HG02763 (cell line): ENCODE results near the gene RFPL2.
"Not testable (repeated sequence)": the region's sequence is repeated elsewhere in the genome, so short reads cannot be mapped to it uniquely, and the experiment has no call there.

Source experiments
- ATAC-seq: cut with Tn5 transposase; IDR thresholded peaks from one replicate; pipeline ENCODE4 v1.9.1; 2021; ENCODE audit warnings: mild to moderate bottlenecking, moderate library complexity; ENCODE audit not compliant: unreplicated experiment

The RFPL2 gene

DNA sequence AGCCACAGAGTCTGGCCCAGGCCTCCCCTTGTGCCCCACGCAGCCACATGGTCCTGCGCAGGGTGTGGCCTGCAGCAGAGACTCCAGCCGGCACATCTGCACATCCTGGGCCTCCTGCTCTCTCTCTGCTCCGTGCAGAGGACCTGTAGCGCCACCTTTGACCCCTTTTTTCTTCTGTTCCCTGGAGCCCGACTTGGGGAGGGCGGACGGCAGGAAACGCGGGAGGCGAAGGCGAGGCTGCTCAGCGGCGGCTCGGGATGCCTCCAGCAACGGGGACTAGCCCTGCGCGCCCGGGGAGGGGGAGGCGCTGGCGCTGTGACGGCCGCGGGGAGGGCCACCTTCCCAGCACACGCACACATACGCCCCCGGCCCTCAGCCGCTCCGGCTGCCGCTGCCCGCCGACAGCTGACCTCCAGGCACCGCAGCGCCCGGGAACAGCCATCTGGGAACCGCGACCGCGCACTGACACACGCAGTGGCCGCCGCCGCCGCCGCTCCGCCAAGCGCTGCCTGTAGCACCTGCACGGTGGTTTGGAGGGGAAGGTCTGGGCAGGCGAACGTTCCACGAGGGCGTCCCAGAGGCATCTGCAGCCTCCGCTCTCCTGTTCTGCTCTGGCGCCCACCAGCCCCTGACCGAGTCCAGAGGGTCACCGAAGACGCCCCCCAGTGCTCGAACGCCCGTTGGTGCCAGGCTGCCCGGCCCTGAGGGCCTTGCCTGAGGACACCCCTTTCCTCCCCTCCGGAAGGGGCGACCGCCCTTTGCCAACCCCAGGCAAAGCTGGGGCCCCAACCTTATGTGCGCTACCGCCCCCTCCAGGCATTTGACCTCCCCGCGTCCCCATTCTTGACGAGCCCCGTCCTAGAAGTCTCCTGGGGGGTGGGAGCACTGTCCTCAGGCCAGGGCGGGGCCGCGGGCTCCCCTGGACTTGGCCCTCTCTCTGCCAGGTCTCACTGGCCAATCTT is 28.9 kb downstream of the RFPL2 start:
- no peak for ATAC-seq

DNA sequence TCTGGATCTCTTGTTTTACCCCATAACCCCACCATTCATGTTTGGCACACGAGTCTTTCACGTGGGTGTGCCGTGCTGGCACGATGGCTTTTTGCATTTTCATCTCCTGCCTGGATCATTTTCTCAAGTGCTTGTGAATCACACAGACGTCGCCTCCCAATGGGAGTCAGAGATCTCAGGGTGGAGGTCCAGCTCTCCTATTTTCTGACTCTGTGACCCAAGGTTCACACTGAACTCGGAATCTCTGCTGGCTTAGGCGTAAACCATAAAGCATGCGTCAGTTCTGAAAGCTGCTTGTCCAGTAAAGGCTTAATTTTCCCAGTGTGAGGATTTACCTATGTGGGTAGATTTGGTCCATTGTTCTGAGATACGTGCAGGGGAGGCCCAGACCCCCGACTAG is 29.8 kb downstream of the RFPL2 start:
- no peak for ATAC-seq

DNA sequence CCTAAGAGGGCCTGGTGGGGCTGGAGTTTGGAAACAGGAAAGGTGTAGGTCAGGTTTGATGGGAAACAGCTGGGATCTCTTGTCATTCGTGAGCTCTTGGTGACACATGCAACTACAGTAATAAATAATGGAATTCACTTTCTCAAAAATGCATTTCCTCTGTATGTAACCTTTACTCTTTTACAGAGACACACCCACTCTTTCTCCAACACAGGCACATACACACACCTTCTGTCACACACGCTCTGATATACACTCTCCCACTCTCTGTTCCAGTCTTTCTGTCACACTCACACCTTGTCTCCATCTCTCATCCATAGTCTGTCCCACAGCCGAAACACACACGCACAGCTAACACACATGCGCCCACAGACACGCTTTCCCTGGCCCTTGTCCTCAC is 39.2 kb downstream of the RFPL2 start:
- no peak for ATAC-seq

DNA sequence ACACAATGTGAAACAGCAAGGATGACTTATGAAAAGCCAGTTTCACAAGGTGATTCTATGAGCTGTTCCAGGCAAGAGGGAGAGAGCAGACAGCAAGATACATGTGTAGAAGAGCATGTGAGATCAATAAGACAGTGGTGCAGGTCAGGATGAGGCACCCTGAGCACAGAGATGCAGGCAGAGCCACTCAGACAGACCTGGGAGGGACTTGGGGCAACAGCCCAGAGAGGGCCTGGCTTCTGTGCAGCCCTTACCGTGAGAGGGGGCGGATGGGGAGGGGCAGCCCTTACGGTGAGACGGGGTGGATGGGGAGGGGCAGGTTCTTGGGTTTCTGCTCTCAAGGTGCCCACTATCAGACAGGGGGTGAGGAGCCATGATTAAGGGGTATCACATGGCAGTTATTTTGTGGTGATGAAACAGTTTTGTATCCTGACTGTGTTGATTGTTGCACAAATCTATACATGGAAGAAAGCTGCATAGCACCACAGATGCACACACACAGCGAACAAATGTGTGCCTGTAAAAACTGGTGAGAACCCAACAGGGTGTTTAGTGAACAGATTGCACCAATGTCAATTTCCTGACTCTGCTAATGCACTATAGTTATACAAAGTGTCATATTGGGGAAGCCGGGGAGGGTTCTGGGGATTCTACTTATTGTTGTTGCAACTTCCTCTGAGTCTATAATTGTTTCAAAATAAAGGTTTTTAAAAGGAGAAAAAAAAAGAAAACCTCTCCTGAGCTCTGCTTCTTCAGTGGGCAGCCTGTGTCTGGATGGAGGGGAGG is 40.6 kb downstream of the RFPL2 start:
- no peak for ATAC-seq

DNA sequence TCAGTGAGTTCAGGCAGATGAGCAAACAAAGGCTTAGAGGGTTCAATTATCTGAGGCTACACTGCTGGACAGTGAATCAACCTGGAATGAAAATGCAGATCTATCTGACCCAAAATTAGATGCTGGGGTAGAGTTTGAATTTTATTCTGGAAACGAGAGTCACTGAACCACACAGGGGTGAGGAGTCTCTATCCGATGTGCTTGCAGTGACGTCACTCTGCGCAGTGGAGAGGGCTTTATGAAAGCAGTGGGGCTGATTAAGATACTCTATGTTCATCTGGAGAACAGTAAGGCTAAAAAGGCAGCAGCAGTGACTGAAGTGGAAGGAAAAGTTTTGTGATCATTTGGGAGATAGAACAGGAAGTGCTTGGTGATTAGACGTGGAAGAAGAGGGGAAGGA is 44.5 kb downstream of the RFPL2 start:
- not testable (repeated sequence) for ATAC-seq

DNA sequence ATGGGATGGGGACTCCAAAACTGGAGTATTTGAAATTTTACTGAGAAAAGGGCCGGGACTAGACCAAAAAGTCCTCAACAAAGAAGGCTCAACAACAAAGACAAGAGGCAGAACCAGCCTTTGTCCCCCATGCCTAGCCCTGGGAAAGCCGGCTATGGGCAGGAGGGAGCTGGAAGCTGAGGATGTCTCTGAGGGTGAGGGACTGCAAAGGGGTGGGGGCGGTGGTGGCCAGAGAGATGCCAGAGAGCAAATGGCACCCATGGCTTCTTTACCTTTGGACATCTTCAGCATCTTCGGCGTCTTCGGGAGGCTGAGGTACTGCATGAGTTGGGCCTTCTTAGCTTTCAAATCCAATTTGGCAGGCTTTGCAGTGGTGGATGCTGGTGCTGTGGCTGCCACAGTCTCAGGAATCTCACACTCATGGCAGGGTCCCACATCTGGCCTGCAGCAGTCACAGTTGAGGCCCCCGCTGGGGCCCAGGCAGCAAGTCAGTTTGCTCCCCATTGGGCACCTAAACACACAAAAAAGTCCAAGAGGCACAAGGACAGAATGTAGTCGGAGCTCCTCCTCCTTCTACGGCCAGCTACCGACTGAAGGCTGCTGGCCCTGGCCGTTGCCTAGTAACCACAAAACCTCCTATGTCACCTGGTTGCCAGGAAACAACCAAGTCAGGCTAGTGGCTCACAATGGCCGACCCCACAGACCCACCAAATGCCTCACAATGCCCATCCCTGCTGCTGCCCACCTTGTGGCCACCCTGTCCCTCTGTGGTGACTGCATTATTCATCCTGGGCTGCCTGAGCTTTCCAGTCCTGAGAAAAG is 46.0 kb downstream of the RFPL2 start, which contains the start of gene C22orf42:
Gene C22orf42, minus strand, starts transcription at position 592 of the 822 bp plus-strand sequence. Its CDS starts 88 bp downstream, at position 504.
- no peak for ATAC-seq

DNA sequence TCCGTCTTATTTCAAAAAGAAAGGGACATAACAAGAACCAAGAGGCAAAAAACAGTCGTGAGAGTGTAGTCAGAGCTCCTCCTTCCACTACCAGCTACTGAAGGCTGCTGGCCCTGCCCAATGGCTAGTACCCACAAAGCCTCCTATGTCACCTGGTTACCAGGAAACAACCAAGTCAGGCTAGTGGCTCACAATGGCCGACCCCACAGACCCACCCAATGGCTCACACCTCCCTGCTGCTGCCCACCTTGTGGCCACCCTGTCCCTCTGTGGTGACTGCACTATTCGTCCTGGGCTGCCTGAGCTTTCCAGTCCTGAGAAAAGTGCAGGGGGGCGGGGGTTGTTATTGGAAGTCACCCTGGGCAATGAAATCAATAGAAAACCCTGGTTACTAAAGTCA is 47.2 kb downstream of the RFPL2 start:
- not testable (repeated sequence) for ATAC-seq

DNA sequence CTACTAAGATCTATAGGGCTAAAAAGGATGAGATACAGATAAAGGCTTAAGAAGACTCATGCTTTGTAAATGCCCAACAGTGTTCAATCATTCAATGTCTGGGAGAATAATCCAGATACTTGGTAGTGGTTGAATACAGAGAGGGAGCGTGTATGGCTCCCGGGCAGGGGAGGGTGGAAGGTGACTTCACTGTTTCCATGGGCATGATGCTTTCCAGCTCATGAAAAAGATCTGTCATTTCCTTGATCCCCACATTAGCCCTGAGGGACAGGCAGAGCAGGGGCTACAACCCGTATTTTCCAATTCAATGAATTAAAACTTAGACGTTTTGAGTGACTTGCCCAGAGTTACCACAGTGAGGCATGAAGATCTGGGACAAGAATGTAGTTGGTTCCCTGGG is 50.1 kb downstream of the RFPL2 start:
- ATAC-seq, result not testable (repeated sequence)

DNA sequence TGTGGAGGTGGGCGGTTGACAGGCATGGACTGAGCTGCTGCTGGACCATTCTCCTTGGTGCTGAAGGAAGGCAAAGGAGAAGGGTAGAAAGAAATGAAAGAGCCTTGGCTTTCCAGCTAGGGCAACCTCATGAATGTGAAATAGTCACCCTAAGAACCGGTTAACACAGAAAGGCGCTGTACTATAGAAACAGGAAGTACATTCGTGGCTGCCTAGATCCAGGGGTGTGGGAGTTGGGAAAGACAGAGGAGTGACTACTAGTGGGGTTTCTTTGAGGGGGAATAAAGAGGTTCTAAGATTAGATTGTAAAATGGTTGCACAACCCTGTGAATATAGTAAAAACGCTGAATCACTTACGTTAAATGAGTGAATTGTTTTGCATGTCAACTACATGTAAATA is 53.2 kb downstream of the RFPL2 start:
- not testable (repeated sequence) for ATAC-seq

DNA sequence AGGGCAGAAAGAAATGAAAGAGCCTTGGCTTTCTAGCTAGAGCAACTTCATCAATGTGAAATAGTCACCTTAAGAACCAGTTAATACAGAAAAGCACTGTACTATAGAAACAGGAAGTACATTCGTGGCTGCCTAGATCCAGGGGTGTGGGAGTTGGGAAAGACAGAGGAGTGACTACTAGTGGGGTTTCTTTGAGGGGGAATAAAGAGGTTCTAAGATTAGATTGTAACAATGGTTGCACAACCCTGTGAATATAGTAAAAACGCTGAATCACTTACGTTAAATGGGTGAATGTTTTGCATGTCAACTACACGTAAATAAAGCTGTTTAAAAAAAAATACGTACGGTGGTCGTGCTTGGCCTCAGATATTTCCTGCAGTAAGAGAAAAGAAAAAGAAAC is 54.2 kb downstream of the RFPL2 start:
- ATAC-seq, result not testable (repeated sequence)

DNA sequence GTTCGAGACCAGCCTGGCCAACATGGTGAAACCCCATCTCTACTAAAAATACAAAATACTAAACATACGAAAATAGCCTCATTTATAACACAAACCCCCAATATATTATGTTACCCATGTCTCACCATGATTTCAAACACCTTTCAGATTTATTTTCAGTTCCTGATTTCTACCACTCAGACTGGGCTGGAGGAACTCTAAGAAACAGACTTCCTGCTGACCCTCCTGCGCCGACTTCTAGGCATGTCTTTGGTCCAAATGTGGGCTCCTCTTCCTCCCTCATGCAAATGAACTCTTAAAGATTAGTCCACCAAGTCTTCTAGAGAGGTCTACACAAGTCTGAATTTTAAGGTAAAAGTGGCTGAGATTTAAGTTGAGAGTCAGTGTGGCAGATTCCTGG is 56.5 kb downstream of the RFPL2 start:
- not testable (repeated sequence) for ATAC-seq

DNA sequence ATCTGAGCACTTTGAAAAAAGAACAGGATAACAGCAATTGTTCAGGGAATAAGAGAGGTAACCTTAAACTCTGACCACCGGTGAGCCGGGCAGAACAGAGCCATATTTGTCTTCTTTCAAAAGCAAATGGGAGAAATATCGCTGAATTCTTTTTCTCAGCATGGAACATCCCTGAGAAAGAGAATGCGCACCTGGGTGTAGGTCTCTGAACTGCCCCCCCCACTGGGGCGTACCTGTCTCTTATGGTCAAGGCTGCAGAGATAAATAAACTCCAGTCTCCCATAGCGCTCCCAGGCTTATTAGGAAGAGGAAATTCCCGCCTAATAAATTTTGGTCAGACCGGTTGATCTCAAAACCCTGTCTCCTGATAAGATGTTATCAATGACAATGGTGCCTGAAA is 57.7 kb downstream of the RFPL2 start:
- not testable (repeated sequence) for ATAC-seq

DNA sequence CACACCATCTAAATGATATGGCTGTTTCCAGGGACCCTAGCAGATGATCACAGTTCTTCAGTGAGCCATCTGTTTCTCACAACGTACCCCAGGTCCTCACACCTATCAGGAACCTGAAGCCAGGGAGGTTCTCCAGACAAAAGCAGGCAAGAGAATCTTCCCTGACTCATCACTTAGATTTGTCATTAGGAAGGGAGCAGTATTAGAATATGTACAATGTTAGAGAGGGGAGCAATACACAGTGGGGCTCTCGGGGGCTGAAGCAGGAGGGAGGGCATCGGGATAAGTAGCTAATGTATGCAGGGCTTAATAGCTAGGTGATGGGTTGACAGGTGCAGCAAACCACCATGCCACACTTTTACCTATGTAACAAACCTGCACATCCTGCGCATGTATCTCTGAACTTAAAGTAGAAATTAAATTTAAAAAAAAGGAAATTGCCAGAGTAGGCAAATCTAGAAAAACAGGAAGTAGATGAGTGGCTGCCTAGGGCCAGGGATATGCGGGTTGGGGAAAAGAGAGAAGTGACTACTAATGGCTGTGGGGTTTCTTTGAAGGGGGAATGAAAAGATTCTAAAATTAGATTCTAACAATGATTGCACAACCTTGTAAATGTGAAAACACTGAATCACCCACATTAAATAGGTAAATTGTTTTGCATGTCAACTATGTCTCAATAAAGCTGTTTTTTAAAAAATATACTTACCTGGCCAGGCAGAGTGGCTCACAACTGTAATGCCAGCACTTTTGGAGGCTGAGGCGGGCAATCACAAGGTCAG is 60.2 kb downstream of the RFPL2 start:
- no peak for ATAC-seq

DNA sequence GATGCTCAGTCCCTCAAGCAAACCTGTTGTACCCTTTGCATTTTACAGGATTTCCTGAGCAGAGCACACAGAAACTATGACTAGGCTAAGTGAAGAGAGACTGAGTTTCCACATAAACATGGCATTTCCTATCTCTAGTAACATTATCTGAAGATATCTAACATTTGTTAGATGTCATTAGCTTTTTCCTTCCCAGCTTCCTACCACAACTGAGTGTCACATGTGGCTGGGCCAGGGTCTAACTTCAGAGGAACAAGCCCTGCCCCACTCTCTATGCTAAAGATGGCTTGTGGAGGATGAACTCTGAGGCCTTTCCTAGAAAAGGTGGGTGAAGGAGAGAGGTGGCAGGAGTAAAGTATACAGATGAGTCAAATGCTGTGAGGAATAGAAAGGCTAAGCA is 62.3 kb downstream of the RFPL2 start:
- no peak for ATAC-seq

DNA sequence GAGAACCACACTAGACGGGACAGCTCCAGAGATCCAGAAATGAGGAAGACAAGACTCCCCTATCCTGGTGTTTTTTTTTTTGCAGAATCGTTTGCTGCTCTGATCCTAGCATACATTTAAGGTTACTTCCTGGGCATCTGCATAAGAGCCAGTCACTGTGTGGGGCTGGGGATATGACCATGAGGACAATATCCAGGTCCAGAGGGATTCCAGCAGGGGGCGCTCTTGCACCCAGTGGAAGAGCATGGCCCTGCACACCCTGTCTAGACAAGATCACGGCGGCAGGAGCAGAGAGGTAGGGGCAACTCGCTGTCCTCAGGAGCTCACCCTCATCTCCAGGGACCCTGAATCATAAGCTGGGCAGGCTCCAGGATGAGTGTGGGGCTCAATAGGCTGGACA is 64.2 kb downstream of the RFPL2 start:
- not testable (repeated sequence) for ATAC-seq
